Esophagus squamous epithelium (tissue), 4 donors: Measurements from ENCODE around the gene AVPR1A.

Experiments
- POLR2A ChIP-seq, 4 donors: fragments of 450-650 bp; IDR thresholded peaks; one replicate each; pipeline ENCODE4 v1.6.1; 2017; ENCODE audit warnings: antibody characterized with exemption in 4 of 4, mild to moderate bottlenecking in 4 of 4, moderate library complexity in 3 of 4
- TF ChIP-seq, protein P1 (sequence below), 6 experiments: fragments of 450-650 bp in 4 of 6; fragments of 200-600 bp in 2 of 6; sonication (generic) in 2 of 6; IDR thresholded peaks; one replicate each; pipeline ENCODE4 v1.5.1; 2016 to 2019; ENCODE audit warnings: antibody characterized with exemption in 6 of 6, mild to moderate bottlenecking in 4 of 6, moderate library complexity in 4 of 6

DNA sequence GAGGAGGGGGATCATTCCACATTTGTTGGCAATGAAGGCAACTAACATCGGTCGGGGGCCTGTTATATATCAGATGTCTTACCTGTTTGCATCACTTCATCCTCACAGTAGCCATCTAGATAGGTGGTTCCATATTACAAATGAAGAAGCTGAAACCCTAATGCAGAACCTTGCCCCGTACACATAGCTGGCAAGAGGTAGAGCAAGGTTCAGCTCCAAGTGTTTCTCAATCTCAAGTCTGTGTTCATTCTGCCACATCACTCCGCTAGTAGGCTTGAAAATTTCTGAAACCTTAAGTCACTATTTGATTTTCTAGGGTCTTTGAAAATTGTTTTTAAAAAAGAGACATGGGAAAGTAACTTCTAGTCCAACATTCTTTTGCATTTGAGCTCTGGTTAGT, 17.0 kb downstream of the AVPR1A start:
- TF ChIP-seq, protein P1, sequence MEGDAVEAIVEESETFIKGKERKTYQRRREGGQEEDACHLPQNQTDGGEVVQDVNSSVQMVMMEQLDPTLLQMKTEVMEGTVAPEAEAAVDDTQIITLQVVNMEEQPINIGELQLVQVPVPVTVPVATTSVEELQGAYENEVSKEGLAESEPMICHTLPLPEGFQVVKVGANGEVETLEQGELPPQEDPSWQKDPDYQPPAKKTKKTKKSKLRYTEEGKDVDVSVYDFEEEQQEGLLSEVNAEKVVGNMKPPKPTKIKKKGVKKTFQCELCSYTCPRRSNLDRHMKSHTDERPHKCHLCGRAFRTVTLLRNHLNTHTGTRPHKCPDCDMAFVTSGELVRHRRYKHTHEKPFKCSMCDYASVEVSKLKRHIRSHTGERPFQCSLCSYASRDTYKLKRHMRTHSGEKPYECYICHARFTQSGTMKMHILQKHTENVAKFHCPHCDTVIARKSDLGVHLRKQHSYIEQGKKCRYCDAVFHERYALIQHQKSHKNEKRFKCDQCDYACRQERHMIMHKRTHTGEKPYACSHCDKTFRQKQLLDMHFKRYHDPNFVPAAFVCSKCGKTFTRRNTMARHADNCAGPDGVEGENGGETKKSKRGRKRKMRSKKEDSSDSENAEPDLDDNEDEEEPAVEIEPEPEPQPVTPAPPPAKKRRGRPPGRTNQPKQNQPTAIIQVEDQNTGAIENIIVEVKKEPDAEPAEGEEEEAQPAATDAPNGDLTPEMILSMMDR (IDR thresholded peaks at IDR 0.05), result no peak
- TF ChIP-seq POLR2A (IDR thresholded peaks at IDR 0.05), result no peak
